OCI-LY3 (cell line): ENCODE measurements around the gene RNF128.

ENCODE experiments used
- EZH2phosphoT487 ChIP-seq: fragments of 200-600 bp; shearing (Covaris generic); IDR thresholded peaks from 2 replicates; pipeline ENCODE4 v1.6.1; 2018; ENCODE audit warnings: antibody characterized with exemption, mixed run types, low read depth
- TF ChIP-seq, protein P1 (sequence below): fragments of 200-600, 300-600 bp; sonication (generic); IDR thresholded peaks from 2 replicates; pipeline ENCODE4 v1.5.1; 2014; ENCODE audit warnings: antibody characterized with exemption, low read length, low read depth

DNA sequence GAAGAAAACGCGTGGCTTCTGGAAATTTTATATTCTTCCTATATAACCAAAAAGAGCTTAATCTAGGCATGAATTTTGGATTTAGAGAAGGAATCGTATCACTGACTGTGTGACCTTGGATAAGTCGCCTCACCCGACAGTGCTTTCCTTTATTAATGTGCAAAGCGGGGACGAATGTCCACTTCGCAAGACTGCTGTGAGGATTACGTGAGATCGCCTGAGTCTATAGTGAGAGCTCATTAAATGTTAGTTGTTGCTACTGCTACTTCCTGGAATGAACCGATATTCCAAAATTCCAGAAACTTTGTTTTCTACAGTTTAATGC, 75.5 kb downstream of the RNF128 start:
- TF ChIP-seq, protein P1, sequence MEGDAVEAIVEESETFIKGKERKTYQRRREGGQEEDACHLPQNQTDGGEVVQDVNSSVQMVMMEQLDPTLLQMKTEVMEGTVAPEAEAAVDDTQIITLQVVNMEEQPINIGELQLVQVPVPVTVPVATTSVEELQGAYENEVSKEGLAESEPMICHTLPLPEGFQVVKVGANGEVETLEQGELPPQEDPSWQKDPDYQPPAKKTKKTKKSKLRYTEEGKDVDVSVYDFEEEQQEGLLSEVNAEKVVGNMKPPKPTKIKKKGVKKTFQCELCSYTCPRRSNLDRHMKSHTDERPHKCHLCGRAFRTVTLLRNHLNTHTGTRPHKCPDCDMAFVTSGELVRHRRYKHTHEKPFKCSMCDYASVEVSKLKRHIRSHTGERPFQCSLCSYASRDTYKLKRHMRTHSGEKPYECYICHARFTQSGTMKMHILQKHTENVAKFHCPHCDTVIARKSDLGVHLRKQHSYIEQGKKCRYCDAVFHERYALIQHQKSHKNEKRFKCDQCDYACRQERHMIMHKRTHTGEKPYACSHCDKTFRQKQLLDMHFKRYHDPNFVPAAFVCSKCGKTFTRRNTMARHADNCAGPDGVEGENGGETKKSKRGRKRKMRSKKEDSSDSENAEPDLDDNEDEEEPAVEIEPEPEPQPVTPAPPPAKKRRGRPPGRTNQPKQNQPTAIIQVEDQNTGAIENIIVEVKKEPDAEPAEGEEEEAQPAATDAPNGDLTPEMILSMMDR, result no peak
- no peak for TF ChIP-seq EZH2phosphoT487
